A549 (cell line): ENCODE results near the gene PLPP3.

Experiments used
- ATOH8 ChIP-seq: fragments of 250-450 bp; sonication (Bioruptor Pico); IDR thresholded peaks from 2 replicates; pipeline ENCODE4 v1.5.0; 2020; ENCODE audit warnings: low read depth, mild to moderate bottlenecking, moderate library complexity
- CTCF ChIP-seq: fragments of >200 bp; sonication (Bioruptor Twin); formaldehyde crosslinking; IDR thresholded peaks from 3 replicates; pipeline ENCODE4 v1.5.1; 2016
- ELK1 ChIP-seq: fragments of 150-350 bp; IDR thresholded peaks from 2 replicates; pipeline ENCODE4 v1.6.1; 2014; ENCODE audit warnings: low read depth, mild to moderate bottlenecking, low read length
- JUN ChIP-seq, 2 experiments: fragments of >200 bp; sonication (Bioruptor Twin); formaldehyde crosslinking; IDR thresholded peaks; 2 replicates in 1 of 2; 3 replicates in 1 of 2; pipeline ENCODE4 v1.6.1; 2016 to 2017
- MYC ChIP-seq: IDR thresholded peaks from 2 replicates; pipeline ENCODE4 v1.6.1; 2012; ENCODE audit warnings: mild to moderate bottlenecking, inconsistent platforms, low read length, improper control_type of control experiment, borderline replicate concordance
- POLR2A ChIP-seq: IDR thresholded peaks from 2 replicates; pipeline ENCODE4 v1.6.1; 2012; ENCODE audit warnings: mild to moderate bottlenecking, low read length
- RAD21 ChIP-seq, 2 experiments: fragments of >200 bp in 1 of 2; sonication (Bioruptor Twin) in 1 of 2; formaldehyde crosslinking in 1 of 2; IDR thresholded peaks in 1 of 2; conservative IDR thresholded peaks in 1 of 2; 2 replicates in 1 of 2; 3 replicates in 1 of 2; pipeline ENCODE4 v1.6.1; 2012 to 2018; ENCODE audit warnings: inconsistent platforms in 1 of 2

GRCh38 chr1:56506951-56507491, 72.3 kb downstream of the PLPP3 start:
- TF ChIP-seq CTCF, result no peak
- TF ChIP-seq MYC, result no peak
- no peak for TF ChIP-seq POLR2A
- TF ChIP-seq ATOH8 (CRISPR knock-in tag), result no peak
- TF ChIP-seq JUN (IDR thresholded peaks at IDR 0.05), result no peak
- no peak for TF ChIP-seq RAD21 (conservative IDR thresholded peaks at IDR 0.05 in 1 of 2, IDR thresholded peaks at IDR 0.05 in 1 of 2)
- no peak for TF ChIP-seq ELK1
